Left lung (tissue), 10 donors: Measurements from ENCODE around the gene EVA1B. TPM values are rescaled to one million over a fixed set of nuclear protein-coding genes. Genes with fewer than 3 reads are reported as not detected.
A peak's percentile ranks its signal among the peaks of the same experiment; 100 is the strongest.

Experiments
- ATAC-seq: fragments of 200-7000 bp; cut with Tn5 transposase; one replicate; pipeline ENCODE4 v1.9.1; 2020; ENCODE audit warnings: moderate library complexity
- DNase-seq, 4 donors: peaks; one replicate each; pipeline ENCODE4 v3.0.0-alpha.2; 2013 to 2020
- H3K27ac ChIP-seq, 2 donors: fragments of 200-600 bp; sonication (generic) in 1 of 2; one replicate each; pipeline versions ENCODE4 v1.5.0 to v1.8.0; 2020 to 2021
- H3K27me3 ChIP-seq, 2 donors: fragments of 200-600 bp; sonication (generic) in 1 of 2; one replicate each; pipeline versions ENCODE4 v1.5.0 to v1.8.0; 2020 to 2021
- H3K36me3 ChIP-seq, 2 donors: fragments of 200-600 bp; sonication (generic) in 1 of 2; one replicate each; pipeline versions ENCODE4 v1.5.0 to v1.8.0; 2020 to 2021
- H3K4me1 ChIP-seq, 2 donors: fragments of 200-600 bp; one replicate each; pipeline ENCODE4 v1.8.0; 2021
- H3K4me3 ChIP-seq, 2 donors: fragments of 200-600 bp; sonication (generic) in 1 of 2; one replicate each; pipeline versions ENCODE4 v1.5.0 to v1.8.0; 2020 to 2021; ENCODE audit warnings: mild to moderate bottlenecking in 1 of 2
- H3K9me3 ChIP-seq, 2 donors: fragments of 200-600 bp; sonication (generic) in 1 of 2; one replicate each; pipeline versions ENCODE4 v1.5.0 to v1.8.0; 2020 to 2021
- intact Hi-C, 2 donors: fragments of 100-400 bp; cut with DNase I; formaldehyde crosslinking; loops; one replicate each; pipeline versions ENCODE4 v1.11.2 to v1.14.2; 2022
- polyA plus RNA-seq, 6 donors: library from polyadenylated mRNA; unstranded; fragments of 120-200 nt; gene quantifications; one replicate each; pipeline ENCODE4 v1.2.1, GENCODE V29; 2013; ENCODE audit not compliant: insufficient read length in 6 of 6
- total RNA-seq, 2 donors: library from RNA; stranded (reverse); fragmentation: NEBNext Ultra II Directional; extraction: Animal tissue kit (Norgen Biotek cat#: 25700); gene quantifications; one replicate each; pipeline ENCODE4 v1.2.1, GENCODE V29; 2021
- TF ChIP-seq, protein P1 (sequence below), 2 donors: fragments of 200-600 bp; sonication (generic) in 1 of 2; IDR thresholded peaks; one replicate each; pipeline versions ENCODE4 v1.5.0 to v1.8.0; 2021; ENCODE audit warnings: antibody characterized with exemption in 2 of 2
- donor health status: DM: no; HTN: yes; CAD: no.
- donor health status: DM: no; HTN: no; CAD: no.

Gene EVA1B
- total and polyA plus RNA-seq, 8 donors = 21.9 to 53.7 (median 35.1) TPM

DNA sequence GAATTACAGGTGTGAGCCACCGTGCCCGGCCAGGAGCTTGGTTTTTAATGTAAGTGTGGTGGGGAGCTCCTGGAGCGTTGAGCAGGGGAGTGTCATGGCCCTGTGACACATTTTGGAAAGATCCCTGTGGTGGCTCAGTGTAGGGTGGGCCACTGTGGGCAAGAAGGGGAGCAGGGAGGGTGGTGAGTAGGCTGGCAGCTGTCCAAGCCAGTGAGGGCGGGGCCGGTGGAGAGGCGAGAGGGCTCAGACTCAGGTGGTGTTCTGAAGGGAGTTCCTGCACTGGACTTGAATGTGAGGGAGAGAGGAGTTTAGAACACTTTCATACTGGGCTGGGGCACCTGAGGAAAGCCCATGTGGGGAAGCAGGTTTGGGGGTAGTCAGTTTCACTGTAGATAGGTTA lies 3.1 kb upstream of the EVA1B start:
- Histone ChIP-seq H3K27me3 (peaks cover 0 to 17% of the 10 kb centered on the region in 2 donors), H3K36me3 (peaks cover 0 to 4% of the 10 kb centered on the region in 2 donors), H3K27ac (no peak overlapping the region), H3K4me1 (peaks cover 15 to 46% of the 10 kb centered on the region in 2 donors), H3K4me3 (no peak overlapping the region), H3K9me3 (no peaks in the 10 kb centered on the region)
- TF ChIP-seq, protein P1, sequence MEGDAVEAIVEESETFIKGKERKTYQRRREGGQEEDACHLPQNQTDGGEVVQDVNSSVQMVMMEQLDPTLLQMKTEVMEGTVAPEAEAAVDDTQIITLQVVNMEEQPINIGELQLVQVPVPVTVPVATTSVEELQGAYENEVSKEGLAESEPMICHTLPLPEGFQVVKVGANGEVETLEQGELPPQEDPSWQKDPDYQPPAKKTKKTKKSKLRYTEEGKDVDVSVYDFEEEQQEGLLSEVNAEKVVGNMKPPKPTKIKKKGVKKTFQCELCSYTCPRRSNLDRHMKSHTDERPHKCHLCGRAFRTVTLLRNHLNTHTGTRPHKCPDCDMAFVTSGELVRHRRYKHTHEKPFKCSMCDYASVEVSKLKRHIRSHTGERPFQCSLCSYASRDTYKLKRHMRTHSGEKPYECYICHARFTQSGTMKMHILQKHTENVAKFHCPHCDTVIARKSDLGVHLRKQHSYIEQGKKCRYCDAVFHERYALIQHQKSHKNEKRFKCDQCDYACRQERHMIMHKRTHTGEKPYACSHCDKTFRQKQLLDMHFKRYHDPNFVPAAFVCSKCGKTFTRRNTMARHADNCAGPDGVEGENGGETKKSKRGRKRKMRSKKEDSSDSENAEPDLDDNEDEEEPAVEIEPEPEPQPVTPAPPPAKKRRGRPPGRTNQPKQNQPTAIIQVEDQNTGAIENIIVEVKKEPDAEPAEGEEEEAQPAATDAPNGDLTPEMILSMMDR (IDR thresholded peaks at IDR 0.05) = no peak
- ATAC-seq (no peak), DNase-seq (no peak)
- intact Hi-C loops = no loop called here

DNA sequence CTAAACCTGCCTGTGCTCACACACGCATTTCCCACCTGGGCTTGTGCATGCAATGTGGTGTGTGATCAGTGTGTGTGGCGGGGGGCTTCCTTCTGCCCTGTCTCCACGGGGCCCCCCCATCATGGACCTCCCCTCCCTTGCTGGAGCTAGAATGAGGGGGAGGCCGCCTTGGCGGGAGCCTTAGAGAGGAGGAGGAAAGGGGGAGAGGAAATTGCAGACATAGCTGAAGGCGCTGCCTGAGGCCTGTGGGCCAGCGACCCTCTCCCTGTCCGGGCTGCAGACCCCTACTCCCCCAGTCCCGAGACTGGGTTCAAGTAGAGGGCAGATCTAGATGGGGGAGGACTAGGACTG lies 883 bp upstream of the EVA1B start:
- TF ChIP-seq, protein P1 (IDR thresholded peaks at IDR 0.05) = no peak
- ATAC-seq (no peak), DNase-seq (peak in 1 of 4 donors; percentile 44)
- Histone ChIP-seq H3K27ac (peak overlapping the region; percentile 82 to 86), H3K4me1 (peaks cover 15 to 56% of the 10 kb centered on the region in 2 donors), H3K9me3 (no peaks in the 10 kb centered on the region), H3K4me3 (peak overlapping the region in 1 of 2 donors; percentile 89), H3K36me3 (peaks cover 0 to 4% of the 10 kb centered on the region in 2 donors), H3K27me3 (peaks cover 0 to 27% of the 10 kb centered on the region in 2 donors)
- intact Hi-C loops = no loop called here

DNA sequence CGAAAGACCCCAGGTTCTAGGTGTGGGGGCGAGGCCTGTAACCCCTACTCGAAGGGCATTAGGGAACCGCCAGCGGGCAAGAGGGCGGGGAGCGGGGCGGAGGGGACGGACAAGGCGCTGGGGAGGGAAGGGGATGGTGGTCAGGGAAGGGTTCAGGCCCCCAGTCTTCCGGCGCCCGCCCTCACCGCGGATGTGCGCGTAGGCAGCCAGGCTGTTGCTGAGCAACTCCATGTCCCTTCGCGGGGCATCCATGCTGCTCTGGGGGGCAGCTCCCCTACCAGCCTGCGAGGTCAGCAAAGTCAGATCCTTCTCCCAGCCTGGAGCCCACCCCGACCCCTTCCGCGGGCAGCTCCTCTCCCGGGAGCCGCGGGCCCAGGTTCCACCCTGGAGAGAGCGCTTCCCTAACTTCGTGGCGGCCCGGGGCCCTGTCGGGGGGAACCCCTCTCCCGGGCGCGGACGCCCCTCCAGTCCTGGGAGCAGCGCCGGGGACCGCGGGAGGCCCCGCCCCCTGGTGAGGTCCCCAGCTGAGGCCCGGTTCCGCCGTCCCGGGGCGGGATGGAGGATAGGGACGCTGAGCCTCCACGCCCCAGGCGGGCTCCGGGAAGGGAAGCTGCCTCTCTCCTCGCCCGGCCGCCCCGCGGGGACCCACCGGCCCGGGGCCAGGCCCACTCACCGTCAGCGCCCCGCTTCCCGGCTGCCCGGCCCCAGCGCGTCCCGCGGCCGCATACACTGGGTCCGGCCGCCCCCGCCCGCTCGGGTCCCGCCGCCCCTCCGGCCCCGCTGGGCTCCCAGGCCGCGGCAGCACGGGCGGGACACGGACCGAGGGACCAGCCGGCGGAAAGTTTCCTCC lies 434 bp downstream of the EVA1B start:
- Histone ChIP-seq H3K27ac (peak overlapping the region; percentile 82 to 86), H3K27me3 (peaks cover 0 to 27% of the 10 kb centered on the region in 2 donors), H3K4me1 (peaks cover 12 to 47% of the 10 kb centered on the region in 2 donors), H3K4me3 (peak overlapping the region; percentile 69 to 89), H3K9me3 (no peaks in the 10 kb centered on the region), H3K36me3 (peaks cover 0 to 4% of the 10 kb centered on the region in 2 donors)
- peak; percentile 4 for ATAC-seq
- DNase-seq = peak; percentile 51 to 90 (median 59)
- intact Hi-C loops = no loop called here
- TF ChIP-seq, protein P1 (IDR thresholded peaks at IDR 0.05) = no peak

DNA sequence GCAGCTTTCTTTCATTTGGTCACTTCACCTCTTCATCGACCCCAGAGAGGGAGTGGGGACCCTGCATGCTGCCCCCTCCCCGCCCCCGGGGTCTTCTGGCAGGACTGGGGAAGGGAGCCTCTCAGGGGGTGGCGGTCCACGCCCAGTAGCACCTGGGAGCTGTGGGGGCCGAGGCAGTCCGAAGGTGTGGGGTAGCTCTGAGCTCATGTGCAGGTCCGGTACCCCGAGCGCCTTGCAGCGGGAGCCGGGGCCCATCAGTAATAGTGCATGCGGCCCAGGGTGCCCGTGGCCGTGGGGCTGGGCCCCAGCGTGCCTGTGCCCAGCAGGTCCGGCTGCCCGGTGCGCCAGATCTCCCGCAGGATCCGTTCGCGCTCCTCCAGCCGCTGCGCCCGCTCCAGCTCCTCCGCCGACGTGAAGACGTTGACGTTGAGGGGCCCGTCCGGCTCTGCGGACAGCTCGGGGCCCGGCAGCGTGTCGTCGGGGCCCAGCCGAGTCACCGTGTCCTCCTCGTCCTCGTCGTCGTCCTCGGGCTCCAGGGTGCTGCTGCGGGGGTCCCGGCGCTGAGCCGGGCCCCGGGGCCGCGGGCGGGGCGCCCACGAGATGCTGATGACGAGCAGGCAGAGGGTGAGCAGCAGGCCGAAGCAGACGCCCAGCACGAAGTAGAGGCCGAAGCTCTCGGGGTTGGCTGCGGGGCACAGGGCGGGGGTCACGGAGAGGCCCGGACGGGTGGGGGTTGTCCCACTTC lies 1.2 kb downstream of the EVA1B start:
- TF ChIP-seq, protein P1 (IDR thresholded peaks at IDR 0.05) = no peak
- Histone ChIP-seq H3K4me3 (peak overlapping the region; percentile 69 to 89), H3K36me3 (peaks cover 0 to 4% of the 10 kb centered on the region in 2 donors), H3K27ac (peak overlapping the region; percentile 82 to 86), H3K27me3 (peaks cover 0 to 27% of the 10 kb centered on the region in 2 donors), H3K9me3 (no peaks in the 10 kb centered on the region), H3K4me1 (peaks cover 12 to 47% of the 10 kb centered on the region in 2 donors)
- peak in 3 of 4 donors; percentile 15 to 81 (median 18) for DNase-seq
- ATAC-seq = no peak
- intact Hi-C loops = no loop called here
